ENCODE data around the gene CSH1. TPM values are rescaled to one million over a fixed set of nuclear protein-coding genes. Genes with fewer than 3 reads are reported as not detected.
A peak's percentile ranks its signal among the peaks of the same experiment; 100 is the strongest.
"Not testable (repeated sequence)": the region's sequence is repeated elsewhere in the genome, so short reads cannot be mapped to it uniquely, and the experiment has no call there.

CSH1 gene
- total and polyA plus RNA-seq, 2 experiments from 2014 or later, result not detected

DNA sequence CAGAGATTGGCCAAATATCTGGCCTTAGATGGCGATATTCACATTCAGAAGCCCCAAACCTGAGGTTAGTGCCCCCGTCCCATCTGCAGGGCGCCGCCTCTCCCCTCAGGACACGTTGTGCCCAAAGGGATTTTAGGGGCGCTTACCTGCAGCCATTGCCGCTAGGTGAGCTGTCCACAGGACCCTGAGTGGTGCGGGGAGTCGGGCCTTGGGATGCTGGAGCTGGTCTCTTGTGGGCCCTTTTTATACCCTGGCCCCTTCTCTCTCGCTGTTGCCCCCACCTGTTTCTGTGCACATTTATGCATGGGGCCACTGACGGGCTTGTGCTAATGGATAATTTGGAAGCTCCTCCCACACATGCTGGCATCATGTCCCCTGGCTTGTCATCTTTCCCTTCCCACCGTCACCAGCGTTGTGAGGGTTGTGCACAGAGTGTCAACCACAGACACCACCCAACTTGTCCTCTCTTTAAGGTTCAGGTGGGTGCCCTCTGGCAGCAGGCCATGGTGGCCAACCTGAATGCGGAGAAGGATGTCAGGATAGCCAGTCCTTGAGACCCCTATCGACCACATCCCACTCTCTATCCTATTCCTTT is 14.8 kb upstream of the CSH1 start, which contains the start of gene CSHL1:
TSS of gene CSHL1 (minus strand) at position 218 of the 595 bp plus-strand sequence. CDS start at position 156, 62 bp downstream.
- H3K4me1 ChIP-seq (ENCODE audit: low read depth), result no peaks in the 10 kb centered on the region
- TF ChIP-seq, protein P1, sequence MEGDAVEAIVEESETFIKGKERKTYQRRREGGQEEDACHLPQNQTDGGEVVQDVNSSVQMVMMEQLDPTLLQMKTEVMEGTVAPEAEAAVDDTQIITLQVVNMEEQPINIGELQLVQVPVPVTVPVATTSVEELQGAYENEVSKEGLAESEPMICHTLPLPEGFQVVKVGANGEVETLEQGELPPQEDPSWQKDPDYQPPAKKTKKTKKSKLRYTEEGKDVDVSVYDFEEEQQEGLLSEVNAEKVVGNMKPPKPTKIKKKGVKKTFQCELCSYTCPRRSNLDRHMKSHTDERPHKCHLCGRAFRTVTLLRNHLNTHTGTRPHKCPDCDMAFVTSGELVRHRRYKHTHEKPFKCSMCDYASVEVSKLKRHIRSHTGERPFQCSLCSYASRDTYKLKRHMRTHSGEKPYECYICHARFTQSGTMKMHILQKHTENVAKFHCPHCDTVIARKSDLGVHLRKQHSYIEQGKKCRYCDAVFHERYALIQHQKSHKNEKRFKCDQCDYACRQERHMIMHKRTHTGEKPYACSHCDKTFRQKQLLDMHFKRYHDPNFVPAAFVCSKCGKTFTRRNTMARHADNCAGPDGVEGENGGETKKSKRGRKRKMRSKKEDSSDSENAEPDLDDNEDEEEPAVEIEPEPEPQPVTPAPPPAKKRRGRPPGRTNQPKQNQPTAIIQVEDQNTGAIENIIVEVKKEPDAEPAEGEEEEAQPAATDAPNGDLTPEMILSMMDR (IDR thresholded peaks at IDR 0.05; ENCODE audit: low read depth, low read length), result no peak

DNA sequence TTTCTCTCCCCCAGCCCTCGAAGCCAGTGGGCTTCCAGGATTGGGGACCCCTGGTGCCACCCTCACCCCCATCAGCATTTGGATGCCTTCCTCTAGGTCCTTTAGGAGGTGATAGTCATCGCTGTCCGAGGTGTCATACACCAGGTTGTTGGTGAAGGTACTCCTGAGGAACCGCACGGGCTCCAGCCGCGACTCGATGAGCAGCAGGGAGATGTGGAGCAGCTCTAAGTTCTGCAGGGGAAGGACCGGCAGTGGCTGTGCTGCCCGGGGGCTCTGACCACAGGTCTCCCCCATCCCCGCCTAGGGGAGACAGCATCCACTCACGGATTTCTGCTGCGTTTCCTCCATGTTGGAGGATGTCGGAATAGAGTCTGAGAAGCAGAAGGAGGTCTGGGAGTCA is 13.7 kb upstream of the CSH1 start:
- no peak overlapping the region for H3K27ac ChIP-seq
- H3K4me3 ChIP-seq, result no peak overlapping the region
- TF ChIP-seq, protein P1 (IDR thresholded peaks at IDR 0.05; ENCODE audit: low read depth, low read length), result no peak
- H3K4me1 ChIP-seq (ENCODE audit: low read depth), result no peaks in the 10 kb centered on the region
- H3K9me3 ChIP-seq (ENCODE audit: low read depth), result no peaks in the 10 kb centered on the region
- H3K36me3 ChIP-seq, result no peaks in the 10 kb centered on the region
- H3K27me3 ChIP-seq, result peaks cover 8% of the 10 kb centered on the region
- no peak for DNase-seq (ENCODE audit: low read depth in 1 of 2, low spot score in 1 of 2)

More for the DNA sequence above, 14.8 kb upstream of the CSH1 start, which contains the start of gene CSHL1:
- H3K27me3 ChIP-seq, result peaks cover 8% of the 10 kb centered on the region
- no peak within 1 kb of the TSS for H3K4me3 ChIP-seq
- no peaks in the 10 kb centered on the region for H3K9me3 ChIP-seq (ENCODE audit: low read depth)
- no peak for DNase-seq (ENCODE audit: low read depth in 1 of 2, low spot score in 1 of 2)
- no peaks in the 10 kb centered on the region for H3K36me3 ChIP-seq
- H3K27ac ChIP-seq, result no peak within 1 kb of the TSS

DNA sequence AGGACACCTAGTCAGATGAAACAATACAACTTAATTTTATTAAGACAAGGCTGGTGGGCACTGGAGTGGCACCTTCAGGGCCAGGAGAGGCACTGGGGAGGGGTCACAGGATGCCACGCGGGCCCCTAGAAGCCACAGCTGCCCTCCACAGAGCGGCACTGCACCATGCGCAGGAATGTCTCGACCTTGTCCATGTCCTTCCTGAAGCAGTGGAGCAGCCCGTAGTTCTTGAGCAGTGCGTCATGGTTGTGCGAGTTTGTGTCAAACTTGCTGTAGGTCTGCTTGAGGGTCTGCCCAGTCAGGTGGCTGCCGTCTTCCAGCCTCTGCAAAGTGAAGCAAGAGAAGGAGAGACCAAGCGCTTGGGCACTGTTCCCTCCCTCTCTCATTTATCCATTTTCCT is 13.2 kb upstream of the CSH1 start:
- not testable (repeated sequence) for H3K4me3 ChIP-seq; H3K27ac ChIP-seq; H3K27me3 ChIP-seq; H3K9me3 ChIP-seq (ENCODE audit: low read depth); H3K36me3 ChIP-seq; DNase-seq (ENCODE audit: low read depth in 1 of 2, low spot score in 1 of 2); H3K4me1 ChIP-seq (ENCODE audit: low read depth)

DNA sequence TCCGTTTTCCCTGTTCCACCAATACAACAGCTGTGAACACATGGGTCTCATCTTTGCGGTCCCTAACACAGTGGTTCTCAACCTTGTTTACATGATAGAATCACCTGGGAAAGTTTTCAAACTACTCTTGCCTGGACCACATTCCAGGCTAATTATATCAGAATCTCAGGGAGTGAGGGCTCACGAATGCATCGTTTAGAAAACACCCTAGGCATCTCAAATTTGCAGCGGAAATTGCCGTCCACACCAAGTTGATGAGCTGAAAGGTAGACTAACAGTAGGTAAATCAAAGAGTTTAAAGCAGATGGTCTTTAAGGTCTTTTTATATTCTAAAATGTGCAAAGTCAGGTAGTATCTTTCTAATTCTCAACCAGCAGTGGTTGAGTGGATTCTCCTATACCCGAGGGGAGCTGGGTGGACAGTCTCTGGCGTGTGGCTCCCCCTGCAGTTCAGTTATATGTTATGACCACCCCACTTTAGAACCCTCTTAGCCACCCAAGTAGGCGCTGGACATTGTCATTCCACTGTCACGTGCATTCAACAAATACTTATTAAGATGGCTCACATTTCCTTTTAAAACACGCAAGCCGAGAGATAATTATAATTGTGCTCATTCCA is 10.9 kb upstream of the CSH1 start:
- not testable (repeated sequence) for H3K27ac ChIP-seq
- DNase-seq (ENCODE audit: low read depth in 1 of 2, low spot score in 1 of 2), result peak; percentile 9 to 66

DNA sequence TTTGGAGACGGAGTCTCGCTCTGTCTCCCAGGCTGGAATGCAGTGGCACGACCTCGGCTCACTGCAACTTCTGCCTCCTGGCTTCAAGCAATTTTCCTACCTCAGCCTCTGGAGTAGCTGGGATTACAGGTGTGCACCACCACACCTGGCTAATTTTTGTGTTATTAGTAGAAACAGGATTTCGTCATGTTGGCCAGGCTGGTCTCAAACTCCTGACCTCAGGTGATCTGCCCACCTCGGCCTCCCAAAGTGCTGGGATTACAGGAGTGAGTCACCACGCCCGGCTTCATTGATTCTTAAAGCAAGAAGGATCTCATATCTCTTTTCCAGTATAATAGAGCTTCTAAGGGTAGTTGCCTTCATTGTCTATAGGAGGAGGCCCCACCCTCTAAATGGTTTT is 8.4 kb upstream of the CSH1 start:
- not testable (repeated sequence) for H3K4me3 ChIP-seq; H3K27ac ChIP-seq; DNase-seq (ENCODE audit: low read depth in 1 of 2, low spot score in 1 of 2); H3K9me3 ChIP-seq (ENCODE audit: low read depth); H3K4me1 ChIP-seq (ENCODE audit: low read depth); H3K27me3 ChIP-seq; H3K36me3 ChIP-seq

More for the DNA sequence above, 10.9 kb upstream of the CSH1 start:
- H3K36me3 ChIP-seq; H3K4me3 ChIP-seq; H3K27me3 ChIP-seq; H3K4me1 ChIP-seq (ENCODE audit: low read depth); H3K9me3 ChIP-seq (ENCODE audit: low read depth): not testable (repeated sequence)

DNA sequence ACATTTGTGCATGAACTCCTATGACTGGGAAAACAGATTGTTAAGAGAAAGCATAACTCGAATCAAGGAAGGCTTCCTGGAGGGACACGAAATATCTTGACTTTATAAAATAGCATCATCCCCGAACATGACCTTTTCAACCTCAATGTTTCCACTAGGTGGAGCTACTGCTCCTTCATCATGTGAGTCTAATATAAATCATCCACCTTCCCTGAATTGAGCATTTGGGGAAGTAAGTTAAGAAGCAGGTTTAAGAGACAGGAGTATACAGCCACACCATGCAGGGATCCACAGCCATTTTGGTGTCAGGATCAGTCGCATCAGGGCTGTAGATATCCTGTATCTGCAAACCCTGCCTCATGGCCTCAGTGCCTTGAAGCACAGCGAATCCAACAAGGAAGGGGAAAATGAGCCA is 7.4 kb upstream of the CSH1 start:
- not testable (repeated sequence) for H3K36me3 ChIP-seq; H3K9me3 ChIP-seq (ENCODE audit: low read depth); H3K27me3 ChIP-seq; H3K4me3 ChIP-seq; H3K27ac ChIP-seq; H3K4me1 ChIP-seq (ENCODE audit: low read depth)
- TF ChIP-seq, protein P1 (IDR thresholded peaks at IDR 0.05; ENCODE audit: low read depth, low read length), result peak; percentile 33
- DNase-seq (ENCODE audit: low read depth in 1 of 2, low spot score in 1 of 2), result peak in 1 of 2 donors; percentile 24

DNA sequence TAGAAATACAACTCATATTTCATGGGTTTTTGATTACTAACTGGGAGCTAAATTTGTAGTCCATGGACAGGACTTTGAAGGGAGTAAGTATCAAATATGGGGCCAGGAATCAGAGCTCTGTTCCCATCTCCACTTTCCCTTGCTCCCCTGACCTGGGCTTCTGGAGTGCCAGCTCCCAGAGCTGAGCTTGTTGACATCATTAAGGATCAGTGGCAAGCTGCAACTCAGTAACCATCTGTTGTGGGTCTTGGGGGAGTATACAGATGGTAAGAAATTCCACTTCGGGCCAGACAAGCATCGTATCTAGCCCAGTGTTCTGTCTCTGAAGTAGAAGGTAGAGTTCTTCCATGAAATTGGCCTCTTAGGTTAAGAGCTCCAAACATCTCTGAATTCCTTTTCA is 5.6 kb upstream of the CSH1 start:
- DNase-seq (ENCODE audit: low read depth in 1 of 2, low spot score in 1 of 2); H3K4me3 ChIP-seq; H3K4me1 ChIP-seq (ENCODE audit: low read depth); H3K27ac ChIP-seq; H3K9me3 ChIP-seq (ENCODE audit: low read depth); H3K27me3 ChIP-seq; H3K36me3 ChIP-seq: not testable (repeated sequence)

DNA sequence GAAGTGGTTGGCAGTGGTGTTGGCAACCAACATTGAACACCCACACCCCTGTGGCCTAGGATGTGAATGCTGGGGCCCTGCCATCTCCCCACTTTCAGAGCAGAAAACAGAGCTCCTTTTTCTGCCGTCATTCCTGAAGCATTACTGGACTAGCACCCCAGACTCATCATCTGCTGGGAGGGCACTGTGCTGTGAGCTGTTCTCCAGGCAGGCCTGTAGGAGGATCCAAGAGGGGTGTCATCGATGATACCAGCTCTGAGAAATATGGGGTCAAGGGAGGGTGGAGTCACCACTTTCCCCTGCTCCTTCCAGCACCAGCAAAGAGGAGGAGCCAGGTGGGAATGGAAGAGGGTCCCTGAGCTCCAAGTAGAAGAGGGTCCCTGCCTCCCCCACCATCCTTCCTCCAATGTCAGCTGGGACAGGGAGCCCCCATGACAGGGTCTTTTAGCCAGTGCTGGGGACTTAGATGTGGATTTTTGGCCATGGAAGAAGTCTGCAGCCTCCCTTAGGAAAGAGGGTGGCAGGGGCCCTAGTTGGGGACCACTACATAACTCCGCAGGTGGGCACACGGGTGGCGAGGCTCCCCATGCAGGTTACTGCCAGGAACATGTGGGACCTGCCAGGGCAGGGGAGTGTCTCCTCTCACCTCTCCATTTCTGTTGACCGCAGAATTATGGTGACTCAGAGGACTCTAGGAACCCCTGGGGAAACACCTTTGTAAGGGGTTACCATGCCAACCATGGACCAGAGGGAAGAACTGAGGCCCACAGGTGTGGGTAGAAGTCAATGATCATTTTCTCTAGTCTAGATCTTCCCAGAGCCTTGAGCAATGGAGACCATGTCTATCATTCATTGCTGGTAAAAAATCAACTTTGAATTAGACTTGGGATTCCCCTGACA is 2.8 kb upstream of the CSH1 start:
- DNase-seq (ENCODE audit: low read depth in 1 of 2, low spot score in 1 of 2); H3K27ac ChIP-seq; H3K4me3 ChIP-seq; H3K27me3 ChIP-seq; H3K36me3 ChIP-seq; H3K4me1 ChIP-seq (ENCODE audit: low read depth); H3K9me3 ChIP-seq (ENCODE audit: low read depth): not testable (repeated sequence)

DNA sequence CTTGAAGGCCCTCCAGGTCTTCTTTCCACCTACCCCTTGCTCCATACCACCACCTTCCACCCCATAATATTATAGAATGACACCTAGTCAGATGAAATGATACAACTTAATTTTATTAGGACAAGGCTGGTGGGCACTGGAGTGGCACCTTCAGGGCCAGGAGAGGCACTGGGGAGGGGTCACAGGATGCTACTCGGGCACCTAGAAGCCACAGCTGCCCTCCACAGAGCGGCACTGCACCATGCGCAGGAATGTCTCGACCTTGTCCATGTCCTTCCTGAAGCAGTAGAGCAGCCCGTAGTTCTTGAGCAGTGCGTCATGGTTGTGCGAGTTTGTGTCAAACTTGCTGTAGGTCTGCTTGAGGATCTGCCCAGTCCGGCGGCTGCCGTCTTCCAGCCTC is 1.6 kb downstream of the CSH1 start:
- not testable (repeated sequence) for H3K4me3 ChIP-seq; H3K36me3 ChIP-seq; H3K27ac ChIP-seq; DNase-seq (ENCODE audit: low read depth in 1 of 2, low spot score in 1 of 2); H3K27me3 ChIP-seq; H3K9me3 ChIP-seq (ENCODE audit: low read depth); H3K4me1 ChIP-seq (ENCODE audit: low read depth)

DNA sequence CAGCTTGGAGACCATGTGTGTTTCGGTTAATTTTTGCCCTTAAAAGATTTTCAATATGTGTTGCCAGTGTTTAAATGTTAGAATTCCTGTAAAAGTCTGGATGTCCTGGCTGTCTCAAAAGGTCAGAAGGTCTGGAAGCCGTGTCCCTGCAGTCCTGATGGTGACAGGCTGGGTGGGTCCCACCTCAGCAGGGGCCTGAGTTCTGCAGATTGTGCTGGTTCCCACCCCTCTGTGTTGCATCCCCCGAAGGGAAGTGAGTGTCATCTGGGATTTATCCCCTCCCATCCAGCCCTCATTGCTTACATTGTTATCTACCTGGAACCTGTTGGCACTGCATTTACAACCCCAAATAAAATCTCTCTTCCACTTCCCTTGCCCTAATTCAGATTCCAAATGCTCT is 2.4 kb downstream of the CSH1 start:
- not testable (repeated sequence) for DNase-seq (ENCODE audit: low read depth in 1 of 2, low spot score in 1 of 2); H3K27me3 ChIP-seq; H3K27ac ChIP-seq; H3K4me1 ChIP-seq (ENCODE audit: low read depth); H3K9me3 ChIP-seq (ENCODE audit: low read depth); H3K36me3 ChIP-seq; H3K4me3 ChIP-seq

Data from cardiac muscle cell (in vitro differentiated cells and primary cell).